CD4-positive, alpha-beta T cell treated with Interleukin-21 for 1 hour (primary cell): ENCODE measurements around the gene DDX24.
A peak's percentile ranks its signal among the peaks of the same experiment; 100 is the strongest.

Experiments
- DNase-seq: peaks from one replicate; pipeline ENCODE4 v3.0.0-alpha.2; 2020

The DDX24 gene

GRCh38 chr14:94005324-94006073 is 75.5 kb downstream of the DDX24 start:
- peak; percentile 26 for DNase-seq

GRCh38 chr14:94004015-94004414 is 77.0 kb downstream of the DDX24 start:
- DNase-seq: no peak

- no peak for DNase-seq
These were observed 77.6 kb downstream of the DDX24 start for GRCh38 chr14:94003397-94003796.

- DNase-seq: peak; percentile 70
These were observed 79.3 kb downstream of the DDX24 start for GRCh38 chr14:94001501-94002396.

GRCh38 chr14:94001016-94001415 is 80.0 kb downstream of the DDX24 start:
- no peak for DNase-seq

GRCh38 chr14:94000267-94000666 is 80.7 kb downstream of the DDX24 start:
- DNase-seq: no peak

- no peak for DNase-seq
These were observed 81.4 kb downstream of the DDX24 start for GRCh38 chr14:93999573-93999972.

- DNase-seq: no peak
These were observed 82.1 kb downstream of the DDX24 start for GRCh38 chr14:93998871-93999403.
